Mucosa of stomach (tissue), 1 donor: ENCODE data around the gene SLC25A22.

Experiments
- H3K27me3 ChIP-seq: one replicate; pipeline ENCODE4 v1.7.0; 2013; ENCODE audit warnings: mild to moderate bottlenecking, low read length; ENCODE audit not compliant: control insufficient read depth, insufficient read depth
- H3K36me3 ChIP-seq: one replicate; pipeline ENCODE4 v1.7.0; 2013; ENCODE audit warnings: low read length; ENCODE audit not compliant: control insufficient read depth, insufficient read depth
- H3K4me1 ChIP-seq: one replicate; pipeline ENCODE4 v1.7.0; 2013; ENCODE audit warnings: mild to moderate bottlenecking, low read length; ENCODE audit not compliant: control insufficient read depth, insufficient read depth
- H3K4me3 ChIP-seq: one replicate; pipeline ENCODE4 v1.7.0; 2013; ENCODE audit warnings: low read length
- H3K9ac ChIP-seq: one replicate; pipeline ENCODE4 v1.7.0; 2013; ENCODE audit warnings: mild to moderate bottlenecking, low read length, moderate library complexity
- H3K9me3 ChIP-seq: one replicate; pipeline ENCODE4 v1.7.0; 2013; ENCODE audit warnings: mild to moderate bottlenecking, low read length, moderate library complexity; ENCODE audit not compliant: control insufficient read depth
- donor health status: Pancreatic carcinoma.

Gene SLC25A22

GRCh38 chr11:831961-832528, 34.0 kb upstream of the SLC25A22 start:
- Histone ChIP-seq H3K9ac (peak overlapping the region; percentile 59), H3K4me1 (peaks cover 73% of the 10 kb centered on the region), H3K27me3 (peaks cover 19% of the 10 kb centered on the region), H3K9me3 (no peaks in the 10 kb centered on the region), H3K4me3 (peak overlapping the region; percentile 46), H3K36me3 (peaks cover 5% of the 10 kb centered on the region)

GRCh38 chr11:831118-831864, 33.2 kb upstream of the SLC25A22 start:
- no peaks in the 10 kb centered on the region for H3K36me3 ChIP-seq
- H3K9ac ChIP-seq = no peak overlapping the region
- peaks cover 72% of the 10 kb centered on the region for H3K4me1 ChIP-seq
- peaks cover 19% of the 10 kb centered on the region for H3K27me3 ChIP-seq
- no peaks in the 10 kb centered on the region for H3K9me3 ChIP-seq
- peak overlapping the region; percentile 25 for H3K4me3 ChIP-seq

- peaks cover 80% of the 10 kb centered on the region for H3K4me1 ChIP-seq
- peak overlapping the region; percentile 25 for H3K4me3 ChIP-seq
- no peaks in the 10 kb centered on the region for H3K9me3 ChIP-seq
- no peak overlapping the region for H3K9ac ChIP-seq
- no peaks in the 10 kb centered on the region for H3K36me3 ChIP-seq
- H3K27me3 ChIP-seq = peaks cover 19% of the 10 kb centered on the region
Observed at GRCh38 chr11:830295-831117, 32.4 kb upstream of the SLC25A22 start.

GRCh38 chr11:829847-830294, 31.8 kb upstream of the SLC25A22 start:
- Histone ChIP-seq H3K4me3 (no peak overlapping the region), H3K27me3 (peaks cover 19% of the 10 kb centered on the region), H3K9ac (peak overlapping the region; percentile 89)

GRCh38 chr11:829176-829846, 31.2 kb upstream of the SLC25A22 start:
- H3K9me3 ChIP-seq = no peaks in the 10 kb centered on the region
- H3K9ac ChIP-seq = peak overlapping the region; percentile 89
- H3K36me3 ChIP-seq = no peaks in the 10 kb centered on the region
- H3K27me3 ChIP-seq = peaks cover 19% of the 10 kb centered on the region
- peaks cover 82% of the 10 kb centered on the region for H3K4me1 ChIP-seq
- H3K4me3 ChIP-seq = peak overlapping the region; percentile 26

More at GRCh38 chr11:829847-830294, 31.8 kb upstream of the SLC25A22 start:
- no peaks in the 10 kb centered on the region for H3K9me3 ChIP-seq
- H3K4me1 ChIP-seq = peaks cover 80% of the 10 kb centered on the region
- H3K36me3 ChIP-seq = no peaks in the 10 kb centered on the region

GRCh38 chr11:828506-829175, 30.6 kb upstream of the SLC25A22 start:
- H3K9me3 ChIP-seq = no peaks in the 10 kb centered on the region
- H3K4me1 ChIP-seq = peaks cover 82% of the 10 kb centered on the region
- H3K4me3 ChIP-seq = peak overlapping the region; percentile 41
- peak overlapping the region; percentile 89 for H3K9ac ChIP-seq
- H3K36me3 ChIP-seq = no peaks in the 10 kb centered on the region
- H3K27me3 ChIP-seq = peaks cover 19% of the 10 kb centered on the region

- peak within 1 kb of the TSS; percentile 41 for H3K4me3 ChIP-seq
- H3K4me1 ChIP-seq = peaks cover 89% of the 10 kb centered on the region
- peak within 1 kb of the TSS; percentile 89 for H3K9ac ChIP-seq
- H3K9me3 ChIP-seq = no peaks in the 10 kb centered on the region
- no peaks in the 10 kb centered on the region for H3K36me3 ChIP-seq
- H3K27me3 ChIP-seq = peaks cover 19% of the 10 kb centered on the region
Observed at GRCh38 chr11:827897-828192, 29.8 kb upstream of the SLC25A22 start, which contains the start of gene CRACR2B. CRACR2B (plus strand) TSS chr11:827919; CDS start chr11:828608, 689 bp downstream.

GRCh38 chr11:827146-827896, 29.2 kb upstream of the SLC25A22 start:
- Histone ChIP-seq H3K27me3 (peaks cover 19% of the 10 kb centered on the region), H3K36me3 (no peaks in the 10 kb centered on the region), H3K9me3 (no peaks in the 10 kb centered on the region), H3K9ac (peak overlapping the region; percentile 89), H3K4me1 (peaks cover 91% of the 10 kb centered on the region), H3K4me3 (peak overlapping the region; percentile 41)

- H3K36me3 ChIP-seq = no peaks in the 10 kb centered on the region
- peaks cover 91% of the 10 kb centered on the region for H3K4me1 ChIP-seq
- peak overlapping the region; percentile 89 for H3K9ac ChIP-seq
- no peaks in the 10 kb centered on the region for H3K9me3 ChIP-seq
- peaks cover 19% of the 10 kb centered on the region for H3K27me3 ChIP-seq
- H3K4me3 ChIP-seq = no peak overlapping the region
Observed at GRCh38 chr11:826836-827145, 28.7 kb upstream of the SLC25A22 start.

GRCh38 chr11:826227-826621, 28.1 kb upstream of the SLC25A22 start:
- peak overlapping the region; percentile 89 for H3K9ac ChIP-seq
- no peaks in the 10 kb centered on the region for H3K36me3 ChIP-seq
- H3K27me3 ChIP-seq = peaks cover 18% of the 10 kb centered on the region
- H3K4me1 ChIP-seq = peaks cover 91% of the 10 kb centered on the region
- H3K4me3 ChIP-seq = no peak overlapping the region
- H3K9me3 ChIP-seq = no peaks in the 10 kb centered on the region
